Measurements from ENCODE around the gene MRPS14. TPM values are rescaled to one million over a fixed set of nuclear protein-coding genes. Genes with fewer than 3 reads are reported as not detected.

MRPS14 gene
- total RNA-seq, 1 experiment from 2014 or later: 36.3 TPM

- TF ChIP-seq CTCF (IDR thresholded peaks at IDR 0.05; ENCODE audit: unreplicated experiment): no peak
- peaks cover 29% of the 10 kb centered on the region for H3K4me1 Mint-ChIP-seq (ENCODE audit: insufficient read depth, unreplicated experiment)
- no peaks in the 10 kb centered on the region for H3K27me3 Mint-ChIP-seq (ENCODE audit: insufficient read depth, unreplicated experiment)
- no peak overlapping the region for H3K4me3 Mint-ChIP-seq (ENCODE audit: unreplicated experiment)
- peaks cover 6% of the 10 kb centered on the region for H3K36me3 Mint-ChIP-seq (ENCODE audit: insufficient read depth, unreplicated experiment)
- ChIA-PET CTCF (interaction anchor here (0.6 to 7.3 kb wide), 14 partner anchors 10 to 780 kb away, joined by 3 to 96 read pairs (median 8); no protein-coding TSS in a partner anchor), POLR2A (interaction anchor here (0.5 to 6.5 kb wide), 9 partner anchors 13 to 251 kb away, joined by 3 to 75 read pairs (median 5); no protein-coding TSS in a partner anchor)
- BruUV-seq (replicated peaks): no TSS peak
- no peaks in the 10 kb centered on the region for H3K9me3 Mint-ChIP-seq (ENCODE audit: unreplicated experiment)
- H3K27ac Mint-ChIP-seq (ENCODE audit: low read depth, unreplicated experiment): no peak overlapping the region
- intact Hi-C loops (cut with micrococcal nuclease): loop anchor here (5.0 kb wide), 2 partner anchors 735 to 840 kb away; partner anchors contain the start of gene RABGAP1L
- DNase-seq (ENCODE audit: unreplicated experiment): no peak
Measured at GRCh38 chr1:174997041-174997440, 26.2 kb downstream of the MRPS14 start.

GRCh38 chr1:174996476-174996875 is 26.7 kb downstream of the MRPS14 start:
- H3K9me3 Mint-ChIP-seq (ENCODE audit: unreplicated experiment): no peaks in the 10 kb centered on the region
- no peak for TF ChIP-seq CTCF (IDR thresholded peaks at IDR 0.05; ENCODE audit: unreplicated experiment)
- intact Hi-C loops (cut with micrococcal nuclease): loop anchor here (5.0 kb wide), 2 partner anchors 734 to 839 kb away; partner anchors contain the start of gene RABGAP1L
- no peak overlapping the region for H3K4me3 Mint-ChIP-seq (ENCODE audit: unreplicated experiment)
- no peaks in the 10 kb centered on the region for H3K27me3 Mint-ChIP-seq (ENCODE audit: insufficient read depth, unreplicated experiment)
- peaks cover 6% of the 10 kb centered on the region for H3K36me3 Mint-ChIP-seq (ENCODE audit: insufficient read depth, unreplicated experiment)
- peak; percentile 70 for DNase-seq (ENCODE audit: unreplicated experiment)
- ChIA-PET POLR2A (interaction anchor here (0.6 to 6.5 kb wide), 6 partner anchors 19 to 227 kb away, joined by 3 to 75 read pairs (median 6); no protein-coding TSS in a partner anchor), CTCF (interaction anchor here (0.6 to 7.3 kb wide), 8 partner anchors 9 to 1794 kb away, joined by 3 to 96 read pairs (median 5); no protein-coding TSS in a partner anchor)
- no peak overlapping the region for H3K27ac Mint-ChIP-seq (ENCODE audit: low read depth, unreplicated experiment)
- BruUV-seq (replicated peaks): no TSS peak
- H3K4me1 Mint-ChIP-seq (ENCODE audit: insufficient read depth, unreplicated experiment): peaks cover 30% of the 10 kb centered on the region

GRCh38 chr1:174995916-174996315 is 27.3 kb downstream of the MRPS14 start:
- CTCF ChIA-PET: interaction anchor here (0.6 to 7.3 kb wide), 10 partner anchors 9 to 1794 kb away, joined by 3 to 96 read pairs (median 4); no protein-coding TSS in a partner anchor
- Mint-ChIP-seq H3K9me3 (ENCODE audit: unreplicated experiment) (no peaks in the 10 kb centered on the region), H3K27me3 (ENCODE audit: insufficient read depth, unreplicated experiment) (no peaks in the 10 kb centered on the region), H3K4me3 (ENCODE audit: unreplicated experiment) (no peak overlapping the region), H3K36me3 (ENCODE audit: insufficient read depth, unreplicated experiment) (peaks cover 6% of the 10 kb centered on the region), H3K27ac (ENCODE audit: low read depth, unreplicated experiment) (no peak overlapping the region), H3K4me1 (ENCODE audit: insufficient read depth, unreplicated experiment) (peaks cover 28% of the 10 kb centered on the region)
- POLR2A ChIA-PET: interaction anchor here (0.8 to 6.5 kb wide), 5 partner anchors 18 to 774 kb away, joined by 3 to 75 read pairs (median 9); no protein-coding TSS in a partner anchor
- no peak for TF ChIP-seq CTCF (IDR thresholded peaks at IDR 0.05; ENCODE audit: unreplicated experiment)
- no TSS peak for BruUV-seq (replicated peaks)
- intact Hi-C loops (cut with micrococcal nuclease): loop anchor here (5.0 kb wide), 2 partner anchors 734 to 839 kb away; partner anchors contain the start of gene RABGAP1L
- no peak for DNase-seq (ENCODE audit: unreplicated experiment)

GRCh38 chr1:174995121-174995520 is 28.1 kb downstream of the MRPS14 start:
- TF ChIP-seq CTCF (IDR thresholded peaks at IDR 0.05; ENCODE audit: unreplicated experiment): no peak
- DNase-seq (ENCODE audit: unreplicated experiment): no peak
- H3K4me1 Mint-ChIP-seq (ENCODE audit: insufficient read depth, unreplicated experiment): peaks cover 25% of the 10 kb centered on the region
- peaks cover 10% of the 10 kb centered on the region for H3K36me3 Mint-ChIP-seq (ENCODE audit: insufficient read depth, unreplicated experiment)
- intact Hi-C loops (cut with micrococcal nuclease): loop anchor here (5.0 kb wide), 2 partner anchors 733 to 838 kb away; partner anchors contain the start of gene RABGAP1L
- no TSS peak for BruUV-seq (replicated peaks)
- H3K9me3 Mint-ChIP-seq (ENCODE audit: unreplicated experiment): no peaks in the 10 kb centered on the region
- POLR2A ChIA-PET: interaction anchor here (0.6 to 6.5 kb wide), 4 partner anchors 17 to 973 kb away, joined by 3 to 69 read pairs (median 6); partner anchors contain the start of gene RC3H1
- H3K27ac Mint-ChIP-seq (ENCODE audit: low read depth, unreplicated experiment): no peak overlapping the region
- CTCF ChIA-PET: interaction anchor here (0.9 to 7.3 kb wide), 6 partner anchors 8 to 733 kb away, joined by 3 to 96 read pairs (median 8); no protein-coding TSS in a partner anchor
- no peak overlapping the region for H3K4me3 Mint-ChIP-seq (ENCODE audit: unreplicated experiment)
- no peaks in the 10 kb centered on the region for H3K27me3 Mint-ChIP-seq (ENCODE audit: insufficient read depth, unreplicated experiment)
